TTC549 (cell line): Measurements from ENCODE around the gene CHST9.
"Not testable (repeated sequence)": the region's sequence is repeated elsewhere in the genome, so short reads cannot be mapped to it uniquely, and the experiment has no call there.

Experiments used
- FAIRE-seq: peaks from 2 replicates; lab custom pipeline; 2012; peaks lifted over from hg19 to GRCh38; lab: Jason Lieb, UNC

The CHST9 gene, protein sequence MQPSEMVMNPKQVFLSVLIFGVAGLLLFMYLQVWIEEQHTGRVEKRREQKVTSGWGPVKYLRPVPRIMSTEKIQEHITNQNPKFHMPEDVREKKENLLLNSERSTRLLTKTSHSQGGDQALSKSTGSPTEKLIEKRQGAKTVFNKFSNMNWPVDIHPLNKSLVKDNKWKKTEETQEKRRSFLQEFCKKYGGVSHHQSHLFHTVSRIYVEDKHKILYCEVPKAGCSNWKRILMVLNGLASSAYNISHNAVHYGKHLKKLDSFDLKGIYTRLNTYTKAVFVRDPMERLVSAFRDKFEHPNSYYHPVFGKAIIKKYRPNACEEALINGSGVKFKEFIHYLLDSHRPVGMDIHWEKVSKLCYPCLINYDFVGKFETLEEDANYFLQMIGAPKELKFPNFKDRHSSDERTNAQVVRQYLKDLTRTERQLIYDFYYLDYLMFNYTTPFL

GRCh38 chr18:27185025-27185763 is at the start of gene CHST9:
CHST9 (minus strand) TSS chr18:27185308; CDS start chr18:27142809, 42,499 bp downstream.
- FAIRE-seq = no peak

GRCh38 chr18:27232355-27232754 is 47.2 kb upstream of the CHST9 start:
- FAIRE-seq = not testable (repeated sequence)

GRCh38 chr18:27231671-27232070 is 46.6 kb upstream of the CHST9 start:
- not testable (repeated sequence) for FAIRE-seq

DNA sequence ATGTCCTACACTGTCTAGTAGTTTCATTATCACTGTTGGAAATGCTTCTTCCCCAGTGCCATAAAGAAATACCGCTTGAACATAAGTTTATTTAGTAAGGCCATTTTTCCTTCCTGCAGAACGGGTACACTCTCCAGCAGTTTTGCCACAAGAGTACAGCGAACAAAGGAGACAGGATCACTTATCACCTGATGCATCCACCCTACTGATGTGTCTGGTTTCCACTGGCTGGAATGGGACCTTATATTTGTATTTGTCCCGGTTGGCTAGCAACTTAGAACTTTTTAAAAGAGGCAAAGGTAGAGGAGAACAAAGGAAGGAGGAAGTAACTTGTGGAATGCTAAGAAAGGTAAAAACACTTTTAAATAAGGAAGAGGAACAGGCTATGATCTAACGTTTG is 46.1 kb upstream of the CHST9 start:
- not testable (repeated sequence) for FAIRE-seq

DNA sequence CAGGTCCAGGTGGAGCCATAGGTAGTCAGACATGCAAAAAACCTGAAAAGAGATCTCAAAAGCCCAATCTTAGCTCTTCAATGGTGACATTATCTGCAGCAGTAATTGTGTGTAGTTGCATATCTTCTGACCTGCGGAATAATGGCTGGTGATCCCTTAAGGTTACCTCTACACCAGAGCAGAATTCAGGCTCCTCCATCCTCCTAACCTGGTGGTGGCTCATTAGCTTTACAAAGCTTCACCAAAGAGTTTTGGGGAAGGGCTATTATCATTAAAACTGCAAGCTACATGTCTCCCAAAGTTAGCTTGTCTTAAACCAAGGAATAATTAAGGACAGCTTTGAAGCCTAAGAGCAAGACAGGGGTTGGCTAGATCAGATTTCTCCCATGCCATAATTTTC is 42.6 kb upstream of the CHST9 start:
- FAIRE-seq = no peak

- FAIRE-seq = no peak
Measured at GRCh38 chr18:27226556-27227075, 41.5 kb upstream of the CHST9 start.

GRCh38 chr18:27225947-27226481 is 40.9 kb upstream of the CHST9 start:
- FAIRE-seq = no peak

DNA sequence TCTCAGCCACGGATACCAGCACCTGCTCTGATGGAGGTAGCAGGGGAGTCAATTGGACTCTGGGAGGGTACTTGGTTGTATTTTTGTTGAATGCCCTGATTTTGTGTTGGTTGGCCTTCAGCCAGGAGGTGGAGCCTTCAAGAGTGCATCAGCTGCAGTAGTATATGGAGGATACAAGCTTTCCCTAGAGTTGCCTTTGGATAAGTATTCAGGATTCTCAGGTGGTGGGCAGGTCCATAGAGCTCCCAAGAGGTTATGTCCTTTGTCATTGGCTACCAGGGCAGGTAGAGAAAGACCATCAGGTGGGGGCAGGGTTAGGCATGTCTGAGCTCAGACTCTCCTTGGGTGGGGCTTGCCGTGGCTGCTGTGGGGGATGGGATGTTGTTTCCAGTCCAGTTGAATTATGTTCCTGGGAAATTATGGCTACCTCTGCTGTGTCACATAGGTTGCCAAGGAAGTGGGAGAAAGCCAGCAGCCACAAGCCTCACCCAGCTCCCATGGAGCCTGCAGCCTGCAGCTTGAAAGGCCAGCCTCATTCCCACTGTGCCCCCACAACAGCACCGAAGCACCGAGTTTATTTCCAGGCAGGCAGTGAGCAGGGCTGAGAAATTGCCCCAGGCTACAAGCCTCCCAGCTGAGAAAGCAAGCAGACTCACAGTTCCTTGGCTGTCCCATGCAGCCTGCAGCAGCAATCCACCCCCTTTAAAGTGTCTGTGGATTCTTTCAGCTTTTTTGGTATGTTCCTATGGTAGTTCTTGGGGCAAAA is 38.6 kb upstream of the CHST9 start:
- no peak for FAIRE-seq

DNA sequence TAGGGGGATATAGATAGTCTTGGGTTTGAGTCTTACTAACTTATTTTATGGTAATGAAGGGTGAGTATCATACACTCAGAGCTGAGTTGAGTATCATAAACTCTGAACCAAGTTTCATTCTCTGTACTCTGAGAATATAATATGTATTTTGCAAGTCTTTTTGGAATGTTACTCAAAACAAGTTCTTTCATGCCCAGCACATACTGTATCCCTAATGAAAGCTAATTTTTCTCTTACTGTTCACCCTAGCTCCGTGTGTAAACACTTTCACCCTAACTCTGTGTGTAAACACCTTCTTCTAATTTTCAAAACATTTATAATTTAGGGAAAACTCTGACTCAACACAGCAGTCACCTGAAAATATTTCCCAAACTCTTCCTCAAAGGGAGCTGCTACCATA is 29.7 kb upstream of the CHST9 start:
- no peak for FAIRE-seq

- no peak for FAIRE-seq
Measured at GRCh38 chr18:27213123-27213717, 28.1 kb upstream of the CHST9 start.

DNA sequence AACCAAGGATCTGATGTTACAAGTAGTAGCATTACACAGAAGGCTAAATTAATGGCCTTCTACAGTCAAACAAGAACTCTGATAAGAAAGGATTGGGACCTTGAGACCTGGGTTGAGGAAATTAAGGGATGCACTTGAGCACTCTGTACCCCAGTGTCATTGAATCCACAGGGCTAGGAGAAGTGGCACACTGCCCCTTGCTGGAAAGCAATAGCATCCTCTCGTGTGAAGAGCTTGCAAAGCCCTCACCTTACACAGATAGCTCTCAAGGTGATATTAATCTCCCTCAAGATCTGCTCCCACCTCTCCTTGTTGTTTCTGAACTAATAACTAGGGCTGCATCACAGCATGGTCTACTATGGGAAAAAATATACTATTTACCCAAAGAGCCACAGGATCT is 26.5 kb upstream of the CHST9 start:
- no peak for FAIRE-seq

DNA sequence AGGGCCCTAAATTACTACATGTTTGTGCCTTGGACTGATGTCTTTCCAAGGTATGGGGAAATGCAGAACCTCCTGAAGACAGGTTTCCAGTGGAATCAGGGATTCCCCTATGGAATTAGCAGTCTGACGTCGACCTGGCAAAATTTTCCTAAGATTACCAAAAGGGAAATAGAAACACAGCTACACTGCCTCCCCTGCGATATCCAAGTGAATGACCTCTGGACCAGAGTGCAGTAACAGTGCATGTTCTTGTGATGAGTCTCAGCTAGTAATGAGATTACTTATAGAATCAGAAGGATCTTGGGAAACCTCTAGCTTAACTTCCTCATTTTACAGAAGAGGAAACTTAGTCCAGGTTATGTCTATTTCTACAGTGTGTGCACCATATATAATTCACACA is 21.3 kb upstream of the CHST9 start:
- no peak for FAIRE-seq

DNA sequence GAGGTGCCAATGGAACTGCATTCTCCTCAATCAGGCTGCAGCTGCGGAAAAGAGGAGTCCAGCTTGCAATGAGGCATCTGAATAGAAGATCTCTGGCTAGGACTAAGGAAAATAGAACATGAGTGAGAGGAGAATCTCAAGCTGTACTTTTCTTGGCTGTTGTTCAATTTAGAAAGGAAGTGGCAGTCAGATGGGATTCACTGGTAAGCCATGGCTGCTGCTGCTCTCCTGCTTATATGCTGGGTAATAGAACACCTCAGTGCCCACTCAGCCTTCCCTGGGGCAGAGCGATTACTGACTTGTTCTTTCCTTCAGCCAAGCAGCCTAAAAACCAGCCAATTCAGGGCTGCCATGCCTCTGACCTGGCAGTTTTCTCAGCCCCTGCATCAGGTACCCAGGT is 17.6 kb upstream of the CHST9 start:
- FAIRE-seq = no peak

DNA sequence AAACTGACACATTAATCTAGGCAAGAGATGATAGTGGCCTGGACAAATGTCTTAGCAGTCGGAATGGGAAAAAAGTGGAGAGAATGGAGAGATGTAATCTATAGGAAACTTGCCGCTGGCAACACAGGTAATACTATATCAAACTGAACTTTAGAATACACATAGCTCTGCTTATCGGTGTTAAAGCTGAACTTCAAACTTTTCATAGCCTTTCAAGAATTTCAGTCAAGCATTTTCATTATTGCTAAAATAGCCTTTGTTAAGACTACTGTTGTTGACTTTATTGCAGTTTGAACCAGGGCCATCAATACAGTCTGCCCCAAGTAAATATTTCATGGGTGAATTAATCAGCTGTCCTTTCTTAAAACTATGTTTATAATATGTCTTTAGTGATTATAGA is 12.9 kb upstream of the CHST9 start:
- FAIRE-seq = no peak

GRCh38 chr18:27188309-27188708 is 3.2 kb upstream of the CHST9 start:
- no peak for FAIRE-seq

GRCh38 chr18:27185897-27186296 is 789 bp upstream of the CHST9 start:
- FAIRE-seq = no peak

GRCh38 chr18:27184115-27185024 is 738 bp downstream of the CHST9 start:
- no peak for FAIRE-seq

- FAIRE-seq = no peak
Measured at GRCh38 chr18:27181726-27182125, 3.4 kb downstream of the CHST9 start.

- FAIRE-seq = no peak
Measured at GRCh38 chr18:27178424-27178823, 6.7 kb downstream of the CHST9 start.

- no peak for FAIRE-seq
Measured at GRCh38 chr18:27175914-27176313, 9.2 kb downstream of the CHST9 start.

DNA sequence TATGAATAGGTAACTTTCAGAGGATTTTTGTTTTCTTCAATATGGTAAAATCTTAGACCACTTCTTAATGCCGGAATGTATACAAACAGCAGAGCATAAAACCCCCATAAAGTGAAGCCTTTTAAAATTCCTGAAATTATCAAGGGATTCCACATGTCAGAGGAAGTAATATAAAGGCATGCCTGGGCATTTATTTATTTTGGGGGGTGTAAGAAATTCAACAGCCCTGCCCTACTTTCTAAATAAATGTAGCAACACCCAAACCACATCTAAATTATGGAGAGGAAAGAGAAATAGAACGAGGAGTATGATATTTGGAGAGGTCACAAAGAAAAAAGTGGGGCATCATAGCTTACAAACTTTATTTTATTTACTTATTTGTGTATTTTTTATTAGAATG is 9.9 kb downstream of the CHST9 start:
- FAIRE-seq = no peak
